GM12872 (cell line): ENCODE results near the gene SKP1.

Source experiments
- TF ChIP-seq, protein P1 (sequence below): IDR thresholded peaks from 3 replicates; pipeline ENCODE4 v1.5.1; 2011; ENCODE audit warnings: low read depth, mild to moderate bottlenecking, low read length, moderate library complexity; ENCODE audit not compliant: insufficient read depth

SKP1 gene

DNA sequence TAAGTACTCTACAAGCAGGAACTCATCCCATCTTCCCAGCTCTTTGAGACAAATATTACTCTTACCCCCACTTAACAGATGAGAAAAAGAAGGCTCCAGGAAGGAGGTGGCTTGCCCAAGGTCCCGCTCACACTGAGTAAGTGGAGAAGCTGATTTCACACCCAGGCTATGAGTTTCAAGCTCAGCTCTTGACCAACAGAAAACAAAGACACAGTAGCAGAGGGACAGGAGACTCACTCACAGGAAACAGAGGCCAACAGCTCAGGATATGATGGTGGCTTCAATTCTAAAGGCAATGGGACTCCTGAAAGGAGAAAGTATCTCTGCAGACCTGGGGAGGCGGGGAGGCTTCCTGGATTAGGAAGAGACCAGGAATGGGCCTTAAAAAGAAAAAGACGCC lies 69.0 kb downstream of the SKP1 start:
- TF ChIP-seq, protein P1, sequence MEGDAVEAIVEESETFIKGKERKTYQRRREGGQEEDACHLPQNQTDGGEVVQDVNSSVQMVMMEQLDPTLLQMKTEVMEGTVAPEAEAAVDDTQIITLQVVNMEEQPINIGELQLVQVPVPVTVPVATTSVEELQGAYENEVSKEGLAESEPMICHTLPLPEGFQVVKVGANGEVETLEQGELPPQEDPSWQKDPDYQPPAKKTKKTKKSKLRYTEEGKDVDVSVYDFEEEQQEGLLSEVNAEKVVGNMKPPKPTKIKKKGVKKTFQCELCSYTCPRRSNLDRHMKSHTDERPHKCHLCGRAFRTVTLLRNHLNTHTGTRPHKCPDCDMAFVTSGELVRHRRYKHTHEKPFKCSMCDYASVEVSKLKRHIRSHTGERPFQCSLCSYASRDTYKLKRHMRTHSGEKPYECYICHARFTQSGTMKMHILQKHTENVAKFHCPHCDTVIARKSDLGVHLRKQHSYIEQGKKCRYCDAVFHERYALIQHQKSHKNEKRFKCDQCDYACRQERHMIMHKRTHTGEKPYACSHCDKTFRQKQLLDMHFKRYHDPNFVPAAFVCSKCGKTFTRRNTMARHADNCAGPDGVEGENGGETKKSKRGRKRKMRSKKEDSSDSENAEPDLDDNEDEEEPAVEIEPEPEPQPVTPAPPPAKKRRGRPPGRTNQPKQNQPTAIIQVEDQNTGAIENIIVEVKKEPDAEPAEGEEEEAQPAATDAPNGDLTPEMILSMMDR = no peak

DNA sequence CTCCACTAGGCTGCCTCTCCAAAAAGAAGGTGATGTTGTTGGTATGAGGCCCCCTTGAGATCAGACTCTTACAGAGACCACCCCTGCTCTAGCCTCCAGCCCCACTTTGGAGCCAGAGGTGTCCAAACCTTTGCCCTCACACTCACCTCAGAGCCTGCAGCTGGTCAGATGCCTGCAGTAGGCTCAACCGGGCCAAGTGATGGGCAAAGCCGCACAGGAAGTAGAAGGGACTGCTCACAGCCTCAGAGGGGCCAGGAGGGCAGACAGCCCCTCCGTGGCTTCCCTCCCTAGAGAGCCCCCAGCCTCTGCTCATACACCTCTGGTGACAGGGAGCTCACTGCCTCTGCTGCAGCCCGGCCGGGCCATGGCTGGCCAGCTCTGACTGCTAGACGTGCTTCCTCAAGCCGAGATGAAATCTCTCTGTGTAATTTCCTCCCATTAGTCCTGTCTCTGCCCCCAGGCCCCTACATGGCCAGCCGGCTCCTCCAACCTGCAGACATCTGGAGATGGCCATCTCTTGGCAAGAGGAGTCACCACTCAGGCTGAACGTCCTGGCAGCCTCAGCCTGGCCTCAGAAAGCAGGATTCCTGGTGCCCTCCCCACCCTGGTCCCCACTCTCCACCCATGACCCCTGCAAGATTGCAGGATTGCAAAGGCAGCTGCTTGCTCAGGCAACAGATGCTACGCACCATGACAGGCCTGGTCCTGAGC lies 69.6 kb downstream of the SKP1 start:
- TF ChIP-seq, protein P1 = no peak

DNA sequence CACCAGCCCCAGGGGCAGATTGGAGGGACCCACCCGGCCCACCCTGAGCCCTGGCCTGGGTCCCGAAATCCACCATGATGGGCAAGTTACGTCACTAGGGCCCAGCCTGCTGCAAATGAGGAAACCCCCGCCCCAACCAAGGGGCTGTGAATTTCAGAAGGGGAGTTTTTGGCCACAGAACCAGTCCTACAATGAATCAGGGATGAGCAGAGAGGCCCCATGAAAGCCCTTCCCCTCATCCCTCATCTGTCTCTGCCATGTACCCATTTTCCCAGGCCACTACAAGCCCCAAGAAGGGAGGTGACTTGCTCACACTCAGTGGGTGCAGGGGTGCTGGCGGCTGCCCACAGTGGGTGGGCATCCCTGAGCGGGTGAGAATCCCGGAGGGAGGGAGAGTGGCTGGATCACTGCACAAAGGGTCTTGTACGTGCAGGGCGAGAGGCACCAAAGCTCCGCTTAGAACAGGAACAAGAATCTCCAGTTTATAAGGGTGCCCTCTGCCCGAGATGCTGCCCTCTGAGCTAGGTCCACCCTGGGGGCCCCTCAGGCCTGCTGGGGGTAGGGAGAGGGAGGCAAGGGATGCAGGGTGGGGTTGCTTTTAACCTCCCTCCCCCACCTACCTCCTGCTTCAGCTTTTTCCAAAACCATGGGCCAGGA lies 72.6 kb downstream of the SKP1 start:
- TF ChIP-seq, protein P1 = no peak

DNA sequence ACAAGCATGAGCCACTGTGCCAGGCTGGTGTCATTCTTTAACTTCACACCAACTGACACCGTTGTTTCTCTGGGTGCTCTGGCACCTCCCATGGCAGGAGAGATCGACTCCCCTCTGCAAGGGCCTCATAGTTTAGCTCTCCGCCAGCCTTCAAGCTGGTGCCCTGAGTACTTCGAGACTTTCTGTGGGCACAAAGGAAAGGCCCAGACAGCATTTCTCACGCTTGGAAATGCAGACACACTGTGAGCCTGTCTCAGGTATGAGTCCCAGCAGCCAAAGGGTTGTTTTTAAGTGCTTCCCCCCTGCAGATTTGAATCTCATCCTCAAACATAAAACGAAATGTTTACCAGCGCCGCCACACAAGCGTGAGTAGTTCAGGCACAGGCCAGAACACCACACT lies 73.4 kb downstream of the SKP1 start:
- TF ChIP-seq, protein P1 = no peak

DNA sequence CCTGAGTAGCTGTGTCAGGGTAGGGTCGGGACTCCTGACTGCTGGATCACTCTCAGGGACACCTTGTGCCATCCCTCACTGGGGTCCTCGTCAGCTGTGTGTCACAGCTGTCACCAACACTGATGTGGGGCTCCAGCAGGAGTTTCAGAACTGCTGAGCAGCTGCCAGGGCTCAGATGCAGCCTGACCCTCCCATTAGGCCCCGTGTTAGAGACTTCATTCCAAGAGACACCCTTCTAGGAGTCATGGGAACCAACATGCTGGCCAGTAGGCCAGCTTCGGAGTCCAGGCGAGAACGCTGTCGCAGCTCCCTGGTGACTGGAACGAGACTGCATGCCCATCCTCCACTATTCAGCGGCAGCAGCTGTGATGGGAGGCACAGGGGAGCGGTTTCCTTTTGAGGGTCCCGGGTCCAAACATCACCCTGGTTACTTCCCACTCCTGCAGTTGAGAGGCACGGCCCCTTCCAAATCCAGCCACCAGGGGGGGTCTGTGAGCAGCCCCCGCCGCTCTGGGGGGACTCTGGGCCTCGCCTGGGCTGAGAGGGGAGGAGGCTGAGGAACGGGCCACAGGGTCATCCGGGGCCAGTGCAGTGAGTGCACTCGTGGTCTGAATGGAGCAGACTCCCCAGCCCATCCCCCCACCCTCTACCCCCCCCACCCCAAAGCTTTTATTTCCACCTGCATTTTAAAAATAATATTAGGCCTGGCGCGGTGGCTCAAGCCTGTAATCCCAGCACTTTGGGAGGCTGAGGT lies 74.9 kb downstream of the SKP1 start:
- TF ChIP-seq, protein P1 = peak; percentile 88

DNA sequence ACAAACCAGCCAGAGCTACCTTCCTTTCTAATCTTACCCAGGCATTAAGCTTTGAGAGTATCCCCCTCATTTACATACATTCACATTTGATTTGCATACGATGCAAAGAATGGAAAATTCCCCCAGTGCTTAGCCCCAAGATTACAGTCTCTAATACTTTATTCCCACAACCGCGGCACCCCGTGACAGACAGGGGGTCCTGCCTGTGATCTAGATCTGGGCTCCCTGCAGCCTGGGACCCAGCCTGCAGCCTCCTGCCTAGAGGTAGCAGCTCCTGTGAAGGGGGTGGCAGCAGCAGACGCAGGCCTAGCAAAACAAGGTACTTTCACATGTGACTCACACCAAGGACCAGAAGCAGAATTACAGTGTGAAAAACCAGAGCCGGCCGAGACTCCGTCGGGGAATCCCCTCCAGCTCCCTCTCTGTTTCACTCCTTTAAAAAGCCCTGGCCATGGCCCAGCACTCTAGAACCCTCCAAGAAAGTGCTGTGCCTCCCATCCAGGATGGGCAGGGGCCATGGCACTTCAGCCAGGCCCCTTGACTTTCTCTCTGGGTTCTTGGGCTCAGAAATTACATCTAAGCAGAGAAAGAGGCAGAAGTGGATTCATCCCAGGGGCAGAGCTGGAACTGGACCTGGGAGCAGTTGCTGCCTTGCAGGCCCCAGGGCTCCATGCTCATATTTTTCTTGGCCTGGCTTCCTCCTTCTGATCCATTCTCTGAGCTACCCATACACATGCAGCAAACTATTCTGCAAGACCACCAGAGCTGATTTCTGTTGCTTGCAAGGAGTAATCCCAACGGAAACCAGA lies 76.3 kb downstream of the SKP1 start:
- TF ChIP-seq, protein P1 = 0 out of 3 replicates have a peak, but pooled peaks have one; percentile 0

DNA sequence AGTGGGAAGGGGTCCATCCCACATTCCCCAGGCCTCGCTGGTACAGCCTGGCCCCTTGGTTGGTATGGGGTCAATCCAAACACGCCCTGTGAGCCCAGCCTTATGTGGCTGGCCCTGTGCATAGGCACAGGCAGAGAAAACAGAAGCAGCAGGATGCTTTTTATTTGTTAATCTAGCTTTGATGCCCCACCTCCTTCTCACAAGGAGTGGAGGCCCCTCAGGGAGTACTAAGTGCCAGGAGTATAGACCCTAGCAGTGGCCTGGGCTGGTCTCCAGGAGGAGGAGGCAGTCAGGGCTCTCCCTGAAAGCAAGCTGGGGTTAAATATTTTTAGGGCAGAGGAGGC lies 76.8 kb downstream of the SKP1 start:
- TF ChIP-seq, protein P1 = no peak
